ENCODE results near the gene STK32A.

STK32A gene

GRCh38 chr5:147384346-147385193 is 149.7 kb downstream of the STK32A start:
- H3K36me3 Mint-ChIP-seq = no peaks in the 10 kb centered on the region
- H3K27me3 Mint-ChIP-seq = peaks cover 2% of the 10 kb centered on the region
- H3K9me3 Mint-ChIP-seq (ENCODE audit: low read depth) = no peaks in the 10 kb centered on the region
- H3K27ac Mint-ChIP-seq = no peak overlapping the region
- H3K4me1 Mint-ChIP-seq (ENCODE audit: low read depth) = no peaks in the 10 kb centered on the region
- no peak overlapping the region for H3K4me3 Mint-ChIP-seq

DNA sequence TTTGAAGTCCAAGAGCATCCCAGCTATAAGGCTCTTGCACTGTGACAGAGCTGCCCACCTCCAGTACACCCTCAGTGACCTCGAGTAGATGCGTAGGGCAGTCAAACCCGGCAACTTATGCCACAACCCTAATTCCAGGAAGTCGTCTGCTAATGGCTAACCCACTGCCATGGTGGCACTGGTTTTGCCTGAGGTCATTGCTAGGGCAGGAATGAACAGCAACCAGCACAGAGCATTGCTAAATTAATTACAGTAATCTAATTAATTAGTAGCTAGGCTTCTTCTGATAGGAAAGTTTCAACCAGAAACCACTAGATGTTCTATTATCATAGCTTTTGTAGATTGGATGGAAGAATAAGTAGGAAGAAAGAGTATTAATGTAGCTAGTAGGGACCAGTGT is 152.3 kb downstream of the STK32A start:
- H3K36me3 Mint-ChIP-seq = no peaks in the 10 kb centered on the region
- no peaks in the 10 kb centered on the region for H3K4me1 Mint-ChIP-seq (ENCODE audit: low read depth)

DNA sequence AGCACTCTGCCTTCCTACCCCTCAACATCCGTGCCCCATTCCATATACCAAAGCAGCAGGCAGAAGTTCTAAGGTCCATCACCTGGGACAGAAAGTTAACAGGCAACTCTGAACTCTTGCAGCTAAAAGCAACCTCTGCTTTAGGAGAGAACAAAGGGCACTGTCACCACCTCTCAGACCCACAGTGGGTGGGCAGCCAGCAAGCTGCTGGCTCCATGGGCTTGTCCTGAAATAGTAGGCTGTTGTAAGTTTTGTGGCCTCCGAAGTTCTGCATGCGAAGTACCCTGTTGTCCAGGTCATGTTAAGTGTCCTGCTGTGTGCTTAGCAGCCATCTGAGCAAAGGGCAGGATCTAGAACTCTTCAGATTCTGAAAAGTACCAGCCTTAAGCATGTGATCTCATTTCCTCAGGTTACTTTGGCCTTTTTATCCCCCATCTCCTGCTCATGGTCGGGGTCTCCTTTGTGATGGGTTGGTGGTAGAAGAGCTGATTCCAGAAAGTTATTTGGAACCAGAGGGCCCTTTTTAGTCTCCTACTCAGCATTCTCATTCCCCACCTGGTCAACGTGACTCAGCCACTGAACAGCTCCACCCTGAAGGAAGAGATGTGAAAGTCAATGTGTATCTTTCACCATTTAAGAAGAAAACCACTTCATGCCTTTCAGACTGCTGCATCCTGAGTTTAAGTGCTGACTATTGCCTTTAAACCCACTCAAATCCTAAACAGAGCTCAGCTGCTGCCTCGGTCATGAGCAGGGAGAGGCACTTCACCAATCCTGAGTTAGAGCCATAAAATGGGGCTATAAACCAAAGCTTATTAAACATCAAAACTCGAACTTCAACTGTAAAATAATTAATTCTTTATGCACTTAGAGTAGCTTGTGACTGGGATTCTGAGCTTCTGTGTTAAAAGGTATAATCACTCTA is 153.6 kb downstream of the STK32A start:
- no peak overlapping the region for H3K27ac Mint-ChIP-seq
- no peaks in the 10 kb centered on the region for H3K36me3 Mint-ChIP-seq
- H3K4me1 Mint-ChIP-seq (ENCODE audit: low read depth) = no peaks in the 10 kb centered on the region
- peaks cover 6% of the 10 kb centered on the region for H3K27me3 Mint-ChIP-seq
- H3K4me3 Mint-ChIP-seq = no peak overlapping the region
- no peaks in the 10 kb centered on the region for H3K9me3 Mint-ChIP-seq (ENCODE audit: low read depth)

More for the DNA sequence above, 152.3 kb downstream of the STK32A start:
- H3K9me3 Mint-ChIP-seq (ENCODE audit: low read depth) = no peaks in the 10 kb centered on the region
- H3K27me3 Mint-ChIP-seq = peaks cover 2% of the 10 kb centered on the region
- no peak overlapping the region for H3K4me3 Mint-ChIP-seq
- no peak overlapping the region for H3K27ac Mint-ChIP-seq

- Mint-ChIP-seq H3K27me3 (peaks cover 6% of the 10 kb centered on the region), H3K4me3 (no peak overlapping the region), H3K36me3 (no peaks in the 10 kb centered on the region), H3K27ac (no peak overlapping the region), H3K4me1 (ENCODE audit: low read depth) (no peaks in the 10 kb centered on the region), H3K9me3 (ENCODE audit: low read depth) (no peaks in the 10 kb centered on the region)
Observed at GRCh38 chr5:147390654-147391225, 155.9 kb downstream of the STK32A start.

DNA sequence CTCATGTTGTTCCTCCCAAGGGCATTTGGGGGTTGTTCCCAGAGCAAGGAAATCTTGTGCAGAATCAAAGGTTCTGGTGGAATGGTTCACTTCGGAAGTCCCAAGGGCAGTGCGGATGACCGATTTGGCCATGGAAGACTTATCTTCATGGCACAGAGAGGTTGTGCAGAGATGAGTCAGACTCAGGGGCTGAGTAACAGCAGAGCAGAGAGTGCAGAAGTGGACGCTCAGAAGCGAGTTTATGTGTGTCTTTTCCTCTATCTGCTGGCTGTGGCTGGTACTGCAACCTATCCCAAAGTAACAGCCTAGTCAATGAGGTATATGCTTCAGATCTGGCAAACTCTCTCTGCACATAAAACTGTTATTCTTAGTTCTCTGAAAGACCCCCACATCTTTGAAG is 157.0 kb downstream of the STK32A start:
- no peaks in the 10 kb centered on the region for H3K9me3 Mint-ChIP-seq (ENCODE audit: low read depth)
- no peaks in the 10 kb centered on the region for H3K4me1 Mint-ChIP-seq (ENCODE audit: low read depth)
- H3K27me3 Mint-ChIP-seq = peaks cover 5% of the 10 kb centered on the region
- H3K27ac Mint-ChIP-seq = no peak overlapping the region
- H3K36me3 Mint-ChIP-seq = no peaks in the 10 kb centered on the region
- no peak overlapping the region for H3K4me3 Mint-ChIP-seq

DNA sequence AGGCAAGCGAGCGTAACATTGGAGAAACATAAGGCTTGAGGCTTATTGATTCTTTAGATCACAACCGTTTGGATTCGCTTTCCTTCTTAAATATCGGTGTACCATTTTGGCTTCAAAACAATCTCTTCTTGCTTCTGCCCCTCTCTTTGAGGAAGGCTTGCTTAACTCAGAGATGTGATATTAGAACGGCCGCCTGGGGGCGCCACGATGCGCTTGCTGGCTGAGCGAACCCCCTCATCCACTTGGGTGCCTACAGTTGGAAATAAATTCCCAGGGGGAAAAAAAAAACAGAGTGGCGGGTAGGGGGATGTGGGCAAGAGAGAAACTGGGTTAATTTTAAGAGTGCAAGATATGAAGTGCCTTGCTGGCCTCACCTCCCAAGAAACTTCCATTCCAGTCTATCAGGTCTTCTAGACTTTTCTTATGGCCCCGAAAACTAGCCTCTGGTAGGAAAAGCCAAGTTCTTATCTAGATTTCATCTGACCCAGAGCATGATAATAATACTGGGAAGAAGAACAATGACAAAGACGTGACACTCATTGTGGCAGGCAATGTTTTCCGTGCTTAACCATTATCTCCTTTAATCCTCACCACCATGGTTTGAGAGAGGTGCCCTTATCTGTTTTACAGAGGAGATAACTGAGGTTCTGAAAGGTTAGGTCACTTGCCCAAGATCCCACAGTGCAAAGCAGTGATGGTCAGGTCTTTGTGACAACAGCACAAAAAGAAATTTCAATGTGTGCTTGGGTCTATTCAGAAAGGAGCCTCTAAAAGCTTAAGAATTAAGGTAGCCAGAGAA is 159.2 kb downstream of the STK32A start:
- Mint-ChIP-seq H3K4me1 (ENCODE audit: low read depth) (no peaks in the 10 kb centered on the region), H3K36me3 (no peaks in the 10 kb centered on the region), H3K27ac (no peak overlapping the region), H3K27me3 (peaks cover 5% of the 10 kb centered on the region), H3K4me3 (no peak overlapping the region), H3K9me3 (ENCODE audit: low read depth) (no peaks in the 10 kb centered on the region)

GRCh38 chr5:147396070-147396823 is 161.4 kb downstream of the STK32A start:
- Mint-ChIP-seq H3K36me3 (no peaks in the 10 kb centered on the region), H3K9me3 (ENCODE audit: low read depth) (no peaks in the 10 kb centered on the region), H3K4me3 (no peak overlapping the region), H3K4me1 (ENCODE audit: low read depth) (no peaks in the 10 kb centered on the region), H3K27ac (no peak overlapping the region), H3K27me3 (peaks cover 5% of the 10 kb centered on the region)

DNA sequence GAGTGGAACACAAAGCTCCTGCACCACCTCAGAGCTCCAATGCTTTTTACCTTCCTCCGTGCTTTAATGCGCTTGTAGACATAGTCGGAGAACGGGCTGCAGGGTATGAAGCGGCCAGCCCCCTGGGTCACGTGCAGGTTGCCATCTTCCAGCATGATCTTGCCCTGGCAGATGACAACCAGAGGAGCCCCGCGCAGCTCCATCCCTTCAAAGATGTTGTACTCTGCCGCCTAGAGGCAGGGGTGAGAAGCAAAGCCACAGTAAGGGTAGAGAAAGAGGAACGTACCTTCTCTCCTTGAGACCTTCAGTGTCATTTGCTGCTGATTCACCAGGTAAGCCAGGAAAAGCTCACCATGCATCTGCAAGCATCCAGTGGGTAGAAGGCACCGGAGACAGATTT is 162.8 kb downstream of the STK32A start:
- H3K4me3 Mint-ChIP-seq = no peak overlapping the region
- H3K36me3 Mint-ChIP-seq = no peaks in the 10 kb centered on the region
- H3K27me3 Mint-ChIP-seq = peaks cover 4% of the 10 kb centered on the region
- H3K9me3 Mint-ChIP-seq (ENCODE audit: low read depth) = no peaks in the 10 kb centered on the region
- no peak overlapping the region for H3K27ac Mint-ChIP-seq
- no peaks in the 10 kb centered on the region for H3K4me1 Mint-ChIP-seq (ENCODE audit: low read depth)

DNA sequence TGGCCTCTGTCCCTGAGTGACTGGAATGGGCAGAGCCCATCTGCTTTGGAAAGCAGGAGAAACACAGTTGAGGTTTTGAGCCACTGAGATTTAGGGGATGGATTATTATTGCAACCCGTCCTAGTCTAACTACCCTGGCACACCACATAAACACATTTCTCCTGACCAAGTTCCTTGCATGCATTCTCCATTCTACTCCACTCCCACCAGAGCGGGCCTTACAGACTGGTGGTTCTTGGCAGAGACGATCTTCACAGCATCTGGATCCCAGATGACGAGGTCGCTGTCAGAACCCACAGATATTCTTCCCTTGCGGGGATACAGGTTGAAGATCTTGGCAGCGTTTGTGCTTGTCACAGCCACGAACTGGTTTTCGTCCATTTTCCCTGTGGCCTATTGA is 164.0 kb downstream of the STK32A start:
- H3K4me3 Mint-ChIP-seq = no peak overlapping the region
- no peak overlapping the region for H3K27ac Mint-ChIP-seq
- H3K9me3 Mint-ChIP-seq (ENCODE audit: low read depth) = no peaks in the 10 kb centered on the region
- no peaks in the 10 kb centered on the region for H3K27me3 Mint-ChIP-seq
- H3K36me3 Mint-ChIP-seq = no peaks in the 10 kb centered on the region
- H3K4me1 Mint-ChIP-seq (ENCODE audit: low read depth) = no peaks in the 10 kb centered on the region

GRCh38 chr5:147400126-147400809 is 165.4 kb downstream of the STK32A start:
- H3K27ac Mint-ChIP-seq = no peak overlapping the region
- H3K27me3 Mint-ChIP-seq = no peaks in the 10 kb centered on the region
- H3K9me3 Mint-ChIP-seq (ENCODE audit: low read depth) = no peaks in the 10 kb centered on the region
- H3K4me1 Mint-ChIP-seq (ENCODE audit: low read depth) = no peaks in the 10 kb centered on the region
- no peaks in the 10 kb centered on the region for H3K36me3 Mint-ChIP-seq
- H3K4me3 Mint-ChIP-seq = no peak overlapping the region

- Mint-ChIP-seq H3K4me1 (ENCODE audit: low read depth) (no peaks in the 10 kb centered on the region), H3K9me3 (ENCODE audit: low read depth) (no peaks in the 10 kb centered on the region), H3K27me3 (no peaks in the 10 kb centered on the region), H3K4me3 (no peak overlapping the region), H3K27ac (no peak overlapping the region), H3K36me3 (no peaks in the 10 kb centered on the region)
Observed at GRCh38 chr5:147400881-147401280, 166.1 kb downstream of the STK32A start.

DNA sequence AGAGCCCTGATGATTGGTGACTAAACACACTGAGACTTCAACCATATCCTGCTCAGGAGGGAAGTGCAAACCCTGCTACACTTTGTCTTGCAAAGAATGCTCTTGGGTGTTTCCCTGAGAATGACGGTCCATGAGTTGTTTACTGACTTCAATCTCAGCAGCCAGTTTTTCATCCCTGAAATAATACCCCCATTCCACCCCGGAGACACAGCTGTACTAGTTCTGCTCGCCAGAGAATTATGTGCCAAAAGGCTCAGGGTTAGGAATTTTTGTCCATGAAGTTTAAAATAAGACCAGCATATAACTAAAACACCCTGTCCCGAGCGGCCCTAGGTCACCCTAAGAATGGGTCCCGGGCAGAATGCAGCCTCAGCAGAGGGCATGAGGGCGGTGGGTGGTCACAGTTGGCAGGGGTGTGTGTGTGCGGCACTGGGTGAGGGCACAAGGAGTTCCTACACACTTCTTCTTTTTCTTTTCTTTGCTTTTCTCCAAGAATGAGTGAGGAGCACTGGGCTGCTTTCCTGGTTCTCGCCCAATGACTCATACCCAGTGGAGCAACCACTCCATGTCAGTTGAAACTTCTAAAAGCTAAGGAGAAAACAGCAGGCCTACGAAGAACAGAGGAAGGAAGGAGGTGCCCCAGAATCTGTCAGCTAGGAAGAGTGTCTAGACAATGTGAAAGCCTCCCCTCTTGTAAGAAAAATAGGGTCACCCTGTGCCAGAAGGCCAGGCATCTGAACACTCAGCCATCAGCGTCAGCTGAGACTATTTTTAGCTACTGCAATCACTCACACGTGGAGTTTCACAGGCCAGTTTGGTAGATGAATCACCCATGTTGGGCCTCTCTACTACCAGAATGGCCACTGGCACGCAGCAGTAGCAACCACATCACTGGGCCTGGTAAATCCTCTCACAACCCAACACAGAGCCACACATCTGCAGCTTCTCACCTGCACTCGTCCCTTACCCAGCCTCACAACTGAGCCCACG is 169.1 kb downstream of the STK32A start:
- no peaks in the 10 kb centered on the region for H3K27me3 Mint-ChIP-seq
- no peaks in the 10 kb centered on the region for H3K4me1 Mint-ChIP-seq (ENCODE audit: low read depth)
- no peak overlapping the region for H3K4me3 Mint-ChIP-seq
- no peak overlapping the region for H3K27ac Mint-ChIP-seq
- H3K9me3 Mint-ChIP-seq (ENCODE audit: low read depth) = no peaks in the 10 kb centered on the region
- no peaks in the 10 kb centered on the region for H3K36me3 Mint-ChIP-seq

GRCh38 chr5:147404706-147405105 is 169.9 kb downstream of the STK32A start:
- no peaks in the 10 kb centered on the region for H3K4me1 Mint-ChIP-seq (ENCODE audit: low read depth)
- H3K27ac Mint-ChIP-seq = no peak overlapping the region
- H3K36me3 Mint-ChIP-seq = no peaks in the 10 kb centered on the region
- H3K27me3 Mint-ChIP-seq = no peaks in the 10 kb centered on the region
- no peak overlapping the region for H3K4me3 Mint-ChIP-seq
- no peaks in the 10 kb centered on the region for H3K9me3 Mint-ChIP-seq (ENCODE audit: low read depth)

Measured in activated naive CD8-positive, alpha-beta T cell (primary cell).